ENCODE data around the gene CLDN5. TPM values are rescaled to one million over a fixed set of nuclear protein-coding genes. Genes with fewer than 3 reads are reported as not detected.
A peak's percentile ranks its signal among the peaks of the same experiment; 100 is the strongest.

CLDN5 gene
- total RNA-seq, 1 donor from 2014 or later: 23.9 TPM

DNA sequence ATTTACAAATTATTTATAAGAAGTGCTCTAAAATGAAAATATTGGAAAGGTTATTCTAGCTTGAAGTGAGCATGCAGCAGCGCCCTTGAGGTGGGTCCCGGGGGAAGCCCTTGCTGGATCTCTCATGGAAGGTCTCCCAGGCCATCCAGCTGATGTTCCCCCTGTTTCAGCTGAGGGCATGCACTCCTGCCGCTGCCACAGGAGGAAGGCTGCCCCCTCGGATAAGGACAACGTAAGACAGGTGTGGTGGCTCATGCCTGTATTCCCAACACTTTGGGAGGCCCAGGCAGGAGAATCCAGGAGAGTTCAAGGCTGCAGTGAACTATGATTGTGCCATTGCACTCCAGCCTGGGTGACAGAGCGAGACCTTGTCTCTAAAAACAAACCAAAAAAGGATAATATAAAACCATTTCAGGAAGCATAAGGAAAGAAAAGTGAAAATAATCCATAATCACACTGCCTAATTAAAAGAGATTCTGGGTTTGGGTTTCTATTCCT, 29.5 kb downstream of the CLDN5 start:
- no peak for ATAC-seq (ENCODE audit: poor library complexity)
- intact Hi-C loops (cut with DNase I): loop anchor here (2.0 kb wide), 1 partner anchor 136 kb away; no protein-coding TSS in a partner anchor
- no peak for DNase-seq

- DNase-seq: no peak
- no peak for ATAC-seq (ENCODE audit: poor library complexity)
- intact Hi-C loops (cut with DNase I): loop anchor here (2.0 kb wide), 1 partner anchor 137 kb away; no protein-coding TSS in a partner anchor
Observed at GRCh38 chr22:19494001-19494560, 30.1 kb downstream of the CLDN5 start.

DNA sequence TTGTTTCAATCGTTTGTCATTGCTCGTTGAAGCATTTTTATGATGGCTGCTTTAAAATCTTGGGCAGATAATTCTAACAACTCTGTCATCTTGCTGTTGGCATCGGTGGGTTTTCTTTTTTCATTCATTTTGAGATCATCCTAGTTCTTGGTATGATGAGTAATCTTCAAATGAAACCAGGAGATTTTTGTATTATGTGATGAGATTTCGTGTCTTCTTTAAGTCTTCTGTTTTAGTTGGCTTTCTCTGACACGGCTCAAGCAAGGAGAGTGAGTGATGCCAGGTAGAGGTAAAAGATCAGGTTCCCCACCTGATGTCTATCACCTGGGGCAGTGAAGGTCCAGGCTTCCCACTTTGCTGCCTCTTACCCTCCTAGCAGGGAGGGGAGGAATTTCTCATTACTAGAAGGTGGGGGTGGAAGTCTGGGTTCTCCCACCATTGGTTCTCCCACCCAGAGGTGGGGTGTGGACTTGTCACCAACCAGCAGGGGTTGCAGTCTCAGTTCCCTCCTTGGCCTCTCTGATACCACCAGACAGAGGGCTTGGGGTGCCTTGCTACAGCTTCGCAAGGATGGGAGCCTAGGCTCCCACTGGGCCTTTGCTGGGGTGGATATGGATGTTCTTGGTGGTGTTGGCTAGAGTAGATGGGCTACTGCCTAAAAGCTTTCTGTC, 31.6 kb downstream of the CLDN5 start:
- ATAC-seq (ENCODE audit: poor library complexity) (no peak), DNase-seq (no peak)
- intact Hi-C loops (cut with DNase I): no loop called here

DNA sequence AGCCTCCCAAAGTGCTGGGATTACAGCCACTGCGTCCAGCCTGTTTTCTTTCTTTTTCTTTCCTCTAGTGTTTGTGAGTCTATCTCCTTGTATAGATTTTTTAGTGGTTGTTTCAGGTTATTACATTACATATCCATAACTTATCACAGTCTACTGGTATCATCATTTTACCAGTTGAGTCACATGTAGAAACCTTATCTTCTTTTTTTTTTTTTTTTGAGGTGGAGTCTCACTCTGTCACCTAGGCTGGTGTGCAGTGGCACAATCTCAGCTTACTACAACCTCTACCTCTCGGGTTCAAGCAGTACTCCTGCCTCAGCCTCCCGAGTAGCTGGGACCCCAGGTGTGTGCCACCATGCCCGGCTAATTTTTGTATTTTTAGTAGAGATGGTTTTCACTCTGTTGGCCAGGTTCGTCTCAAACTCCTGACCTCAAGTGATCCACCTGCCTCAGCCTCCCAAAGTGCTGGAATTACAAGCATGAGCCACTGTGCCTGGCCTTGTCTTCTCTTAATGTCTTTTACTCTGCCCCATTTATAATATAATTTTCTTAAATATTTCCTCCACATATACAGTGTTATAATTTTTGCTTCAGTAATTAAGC, 33.5 kb downstream of the CLDN5 start:
- no peak for DNase-seq
- intact Hi-C loops (cut with DNase I): no loop called here

GRCh38 chr22:19488884-19489843, 35.0 kb downstream of the CLDN5 start:
- ATAC-seq (ENCODE audit: poor library complexity) (peak; percentile 60), DNase-seq (no peak)
- intact Hi-C loops (cut with DNase I): no loop called here

More for the DNA sequence above, 33.5 kb downstream of the CLDN5 start:
- ATAC-seq (ENCODE audit: poor library complexity): no peak

- ATAC-seq (ENCODE audit: poor library complexity) (no peak), DNase-seq (no peak)
- intact Hi-C loops (cut with DNase I): no loop called here
Observed at GRCh38 chr22:19488285-19488684, 35.9 kb downstream of the CLDN5 start.

- ATAC-seq (ENCODE audit: poor library complexity): no peak
- DNase-seq: no peak
- intact Hi-C loops (cut with DNase I): no loop called here
Observed at GRCh38 chr22:19483481-19484244, 40.5 kb downstream of the CLDN5 start.

DNA sequence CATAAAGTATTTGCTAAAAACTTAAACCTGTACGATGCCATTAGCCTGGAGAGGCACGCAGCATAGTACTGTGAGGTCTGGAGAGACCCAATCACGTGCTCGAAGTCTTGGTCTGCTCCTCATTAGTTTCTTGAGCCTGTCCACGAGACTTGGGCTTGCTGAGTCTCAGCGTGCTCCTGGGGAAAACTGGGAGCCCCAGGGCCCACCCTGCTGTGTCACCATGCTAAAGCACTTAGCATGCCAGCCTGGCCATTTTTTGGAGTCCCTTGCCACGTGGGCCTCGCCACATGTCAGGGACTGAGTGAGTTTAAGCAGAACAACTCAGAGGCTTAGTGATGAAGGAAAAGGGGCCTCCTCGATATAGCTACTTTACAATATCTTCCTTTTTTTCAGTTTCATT, 41.9 kb downstream of the CLDN5 start:
- intact Hi-C loops (cut with DNase I): no loop called here
- DNase-seq (no peak), ATAC-seq (ENCODE audit: poor library complexity) (no peak)

DNA sequence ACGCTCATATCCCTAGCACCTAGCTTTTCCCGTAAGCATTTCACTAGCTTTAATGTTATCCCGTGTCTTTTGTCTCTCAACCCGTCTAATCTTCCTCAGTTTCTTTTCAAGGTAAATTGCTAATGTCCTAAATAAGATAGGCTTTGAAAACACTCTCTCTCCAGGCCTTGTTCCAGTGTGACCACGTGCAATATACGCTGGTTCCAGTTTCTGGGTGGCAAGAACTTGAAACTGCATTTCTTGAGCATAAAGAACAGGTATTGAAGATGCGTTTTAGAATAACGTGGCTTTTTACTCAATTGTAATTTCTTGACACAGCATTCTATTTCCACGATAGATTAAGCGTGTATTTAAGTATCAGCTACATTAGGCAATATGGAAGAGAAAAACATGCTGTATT, 43.4 kb downstream of the CLDN5 start:
- intact Hi-C loops (cut with DNase I): no loop called here
- ATAC-seq (ENCODE audit: poor library complexity) (no peak), DNase-seq (no peak)

GRCh38 chr22:19480173-19480568, 44.0 kb downstream of the CLDN5 start:
- ATAC-seq (ENCODE audit: poor library complexity): no peak
- intact Hi-C loops (cut with DNase I): no loop called here
- DNase-seq: no peak

- DNase-seq: peak; percentile 97
- intact Hi-C loops (cut with DNase I): loop anchor here (10.0 kb wide), 1 partner anchor 95 kb away; no protein-coding TSS in a partner anchor
- peak; percentile 97 for ATAC-seq (ENCODE audit: poor library complexity)
Observed at GRCh38 chr22:19479355-19480172, 44.6 kb downstream of the CLDN5 start, which contains the start of gene CDC45. Gene CDC45, plus strand, starts transcription at chr22:19479920. Its CDS starts 49 bp downstream, at chr22:19479969.

- DNase-seq: peak; percentile 90
- ATAC-seq (ENCODE audit: poor library complexity): peak; percentile 88
- intact Hi-C loops (cut with DNase I): loop anchor here (10.0 kb wide), 1 partner anchor 94 kb away; no protein-coding TSS in a partner anchor
Observed at GRCh38 chr22:19478901-19479354, 45.3 kb downstream of the CLDN5 start, which contains the start of gene UFD1. Gene UFD1, minus strand, starts transcription at chr22:19479193. Its CDS starts 108 bp downstream, at chr22:19479085.

DNA sequence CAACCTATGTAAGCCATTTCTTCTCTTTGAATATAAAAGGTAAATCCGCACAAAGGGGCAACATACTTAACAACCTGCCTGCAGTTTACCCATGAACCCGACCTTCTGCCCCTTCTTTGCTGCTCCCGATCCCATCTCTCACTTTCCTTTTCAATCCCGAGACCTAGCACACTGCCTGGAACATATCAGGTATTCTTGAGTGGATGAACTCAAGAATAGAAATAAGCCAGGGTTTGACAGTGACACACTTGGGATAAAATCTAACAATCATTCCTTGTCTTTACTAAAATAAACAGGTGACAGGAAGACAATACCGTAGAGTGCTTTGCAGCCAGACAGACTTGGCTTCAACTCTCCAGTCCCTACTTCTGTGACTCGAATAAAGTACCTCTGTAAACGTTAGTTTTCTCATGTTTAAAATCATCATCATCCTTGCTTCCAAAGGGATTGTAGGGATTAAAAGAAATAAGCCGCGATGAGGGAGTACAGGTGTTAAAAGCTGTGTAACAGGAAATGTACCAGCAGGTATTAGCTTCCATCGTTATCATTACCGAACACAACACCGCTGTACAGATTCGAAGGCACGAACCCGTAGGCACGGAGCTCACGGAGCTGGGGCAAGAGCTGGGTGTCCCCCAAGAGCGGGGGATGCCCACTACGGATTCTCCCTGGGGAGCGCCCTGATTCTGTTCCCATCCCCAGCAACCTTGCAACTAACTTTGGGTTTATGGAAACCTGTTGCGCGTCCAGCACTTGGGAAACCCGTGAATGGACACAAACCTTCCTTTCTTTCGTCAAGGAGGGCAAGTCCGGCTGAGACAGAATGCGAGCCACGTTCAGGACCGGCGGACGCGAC, 45.9 kb downstream of the CLDN5 start:
- DNase-seq (no peak), ATAC-seq (ENCODE audit: poor library complexity) (no peak)
- intact Hi-C loops (cut with DNase I): loop anchor here (10.0 kb wide), 1 partner anchor 93 kb away; no protein-coding TSS in a partner anchor

DNA sequence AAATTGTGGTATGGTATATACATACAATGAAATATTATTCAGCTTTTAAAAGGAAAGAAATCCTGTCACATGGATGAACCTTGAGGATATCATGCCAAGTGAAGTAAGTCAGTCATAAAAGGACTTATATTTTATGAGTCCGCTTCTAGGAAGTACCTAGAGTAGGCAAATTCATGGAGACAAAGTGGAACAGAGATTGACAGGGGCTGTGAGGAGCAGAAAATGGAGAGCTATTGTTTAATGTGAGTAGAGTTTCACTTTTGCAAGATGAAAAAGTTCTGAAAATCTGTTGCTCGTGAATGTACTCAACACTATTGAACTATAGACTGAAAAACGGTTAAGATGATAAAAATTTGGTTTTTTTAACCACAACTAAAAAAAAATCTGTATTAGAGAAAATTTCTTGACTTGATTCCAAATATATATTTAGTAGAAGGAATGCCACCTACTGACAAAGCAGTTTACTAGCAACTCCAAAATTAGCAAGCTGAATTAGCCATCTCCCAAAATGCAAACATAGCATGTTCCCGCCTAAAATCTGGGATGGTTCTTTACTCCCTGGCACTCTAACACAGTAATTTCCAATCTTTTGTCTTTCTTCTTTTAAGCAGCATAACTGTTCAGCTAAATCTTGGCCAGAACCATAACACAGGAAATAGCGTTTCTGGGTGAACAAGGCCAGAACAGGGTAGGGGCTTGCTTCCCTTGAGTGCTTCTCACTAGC, 46.7 kb downstream of the CLDN5 start:
- no peak for DNase-seq
- no peak for ATAC-seq (ENCODE audit: poor library complexity)
- intact Hi-C loops (cut with DNase I): loop anchor here (10.0 kb wide), 1 partner anchor 93 kb away; no protein-coding TSS in a partner anchor

DNA sequence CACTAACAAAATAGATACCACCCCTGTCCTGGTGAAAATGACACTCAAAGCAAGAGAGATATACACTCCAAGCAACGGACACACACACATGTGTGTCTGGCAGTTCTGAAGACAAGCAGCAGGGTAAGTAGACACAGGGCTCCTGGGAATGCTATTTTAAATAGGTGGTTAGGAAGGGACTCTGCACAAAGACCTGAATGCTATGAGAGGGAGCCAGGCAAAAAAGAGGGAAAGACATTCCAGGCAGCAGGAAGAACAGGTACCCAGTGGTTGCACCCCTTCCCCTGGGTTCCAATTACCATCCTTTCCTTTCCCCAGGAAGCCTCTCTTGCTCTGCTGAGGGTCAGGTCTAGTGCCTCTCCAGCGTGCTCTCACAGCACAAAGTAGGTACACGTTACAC, 48.2 kb downstream of the CLDN5 start:
- no peak for DNase-seq
- intact Hi-C loops (cut with DNase I): loop anchor here (10.0 kb wide), 1 partner anchor 91 kb away; no protein-coding TSS in a partner anchor
- ATAC-seq (ENCODE audit: poor library complexity): no peak
